ENCODE results near the gene PRKCH.

DNA sequence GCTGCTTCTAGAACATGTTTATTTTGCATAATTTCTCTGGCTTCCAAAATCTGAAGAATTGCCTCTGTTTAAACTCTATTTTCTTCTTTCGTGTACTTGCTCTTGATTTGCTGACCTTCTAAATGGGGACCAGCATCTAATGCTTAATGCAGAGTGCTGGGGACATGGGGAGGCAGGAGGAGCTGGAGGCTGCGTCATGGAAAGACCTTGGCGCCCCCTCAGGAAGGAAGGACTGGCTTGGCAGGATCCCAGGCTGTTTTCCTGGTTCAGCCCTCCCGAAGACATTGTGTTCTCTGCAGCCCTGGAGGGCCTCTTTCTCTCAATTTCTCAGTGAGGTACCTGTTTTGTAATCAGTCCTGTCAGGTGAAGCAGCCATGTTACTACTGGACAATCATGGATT, 5.5 kb downstream of the PRKCH start:
- TF ChIP-seq EZH2phosphoT487 (IDR thresholded peaks at IDR 0.05; ENCODE audit: borderline replicate concordance, low read length) (no peak), CTCF (conservative IDR thresholded peaks at IDR 0.05; ENCODE audit: low read depth, low read length) (0 out of 2 replicates have a peak, but pooled peaks have one; percentile 18), EZH2 (IDR thresholded peaks at IDR 0.05; ENCODE audit: low read length, unreplicated experiment) (no peak)
